H9 (cell line): ENCODE data around the gene JUP. TPM values are rescaled to one million over a fixed set of nuclear protein-coding genes. Genes with fewer than 3 reads are reported as not detected.

Experiments used
- DNase-seq: peaks from one replicate; pipeline ENCODE4 v3.0.0-alpha.2; 2017
- H2AFZ ChIP-seq: one replicate; pipeline ENCODE4 v1.6.1; 2013; ENCODE audit warnings: mild to moderate bottlenecking, low read length, control low read depth, moderate library complexity
- H2AK5ac ChIP-seq: 2 replicates; pipeline ENCODE4 v1.6.1; 2013; ENCODE audit warnings: low read length, control low read depth, mixed read lengths; ENCODE audit not compliant: insufficient read length
- H2BK120ac ChIP-seq: one replicate; pipeline ENCODE4 v1.6.1; 2013; ENCODE audit warnings: low read depth, mild to moderate bottlenecking, low read length, control low read depth, inconsistent platforms; ENCODE audit not compliant: poor library complexity, severe bottlenecking
- H2BK12ac ChIP-seq: 2 replicates; pipeline ENCODE4 v1.6.1; 2013; ENCODE audit warnings: low read length, control low read depth, mixed read lengths, low read depth; ENCODE audit not compliant: insufficient read length
- H2BK15ac ChIP-seq: 2 replicates; pipeline ENCODE4 v1.6.1; 2013; ENCODE audit warnings: low read depth, low read length, control low read depth
- H2BK20ac ChIP-seq: one replicate; pipeline ENCODE4 v1.6.1; 2013; ENCODE audit warnings: low read depth, mild to moderate bottlenecking, low read length, control low read depth, inconsistent platforms; ENCODE audit not compliant: poor library complexity, severe bottlenecking
- H2BK5ac ChIP-seq: 2 replicates; pipeline ENCODE4 v1.6.1; 2013; ENCODE audit warnings: low read length, control low read depth, mixed read lengths; ENCODE audit not compliant: insufficient read length
- H3K14ac ChIP-seq: 2 replicates; pipeline ENCODE4 v1.6.1; 2013; ENCODE audit warnings: low read length, control low read depth; ENCODE audit not compliant: insufficient read depth
- H3K18ac ChIP-seq: 2 replicates; pipeline ENCODE4 v1.6.1; 2013; ENCODE audit warnings: low read depth, mild to moderate bottlenecking, mixed read lengths, low read length, control low read depth; ENCODE audit not compliant: insufficient read length
- H3K23ac ChIP-seq: 2 replicates; pipeline ENCODE4 v1.6.1; 2013; ENCODE audit warnings: low read length, control low read depth, mixed read lengths, low read depth; ENCODE audit not compliant: insufficient read length
- H3K23me2 ChIP-seq: 2 replicates; pipeline ENCODE4 v1.6.1; 2013; ENCODE audit warnings: low read depth, mild to moderate bottlenecking, mixed read lengths, low read length, control low read depth; ENCODE audit not compliant: insufficient read length, poor library complexity, severe bottlenecking
- H3K27ac ChIP-seq: 2 replicates; pipeline ENCODE4 v1.5.1; 2013; ENCODE audit warnings: low read length, control low read depth, mixed read lengths, low read depth; ENCODE audit not compliant: insufficient read length
- H3K27me3 ChIP-seq: 2 replicates; pipeline ENCODE4 v1.6.1; 2013; ENCODE audit warnings: low read length, control low read depth, inconsistent platforms; ENCODE audit not compliant: insufficient read depth
- H3K4ac ChIP-seq: 2 replicates; pipeline ENCODE4 v1.6.1; 2013; ENCODE audit warnings: low read depth, mild to moderate bottlenecking, control low read depth, inconsistent platforms, low read length, moderate library complexity
- H3K4me1 ChIP-seq: 2 replicates; pipeline ENCODE4 v1.6.1; 2013; ENCODE audit warnings: low read length, control low read depth, inconsistent platforms; ENCODE audit not compliant: insufficient read depth
- H3K4me2 ChIP-seq: 2 replicates; pipeline ENCODE4 v1.6.1; 2013; ENCODE audit warnings: low read length, control low read depth, mixed read lengths; ENCODE audit not compliant: insufficient read length, insufficient read depth
- H3K56ac ChIP-seq: 2 replicates; pipeline ENCODE4 v1.6.1; 2013; ENCODE audit warnings: low read depth, mild to moderate bottlenecking, mixed read lengths, low read length, control low read depth; ENCODE audit not compliant: insufficient read length
- H3K79me1 ChIP-seq: 2 replicates; pipeline ENCODE4 v1.6.1; 2013; ENCODE audit warnings: low read depth, mild to moderate bottlenecking, moderate library complexity, low read length, control low read depth, inconsistent platforms; ENCODE audit not compliant: insufficient read depth, poor library complexity, severe bottlenecking
- H3K79me2 ChIP-seq: 2 replicates; pipeline ENCODE4 v1.6.1; 2013; ENCODE audit warnings: low read length, control low read depth, inconsistent platforms; ENCODE audit not compliant: insufficient read depth
- H3K9ac ChIP-seq: 2 replicates; pipeline ENCODE4 v1.6.1; 2013; ENCODE audit warnings: low read length, control low read depth, mixed read lengths; ENCODE audit not compliant: insufficient read length; ENCODE audit errors: extremely low read depth
- H3K9me3 ChIP-seq: one replicate; pipeline ENCODE4 v1.6.1; 2013; ENCODE audit warnings: low read depth, low read length, inconsistent platforms; ENCODE audit not compliant: control insufficient read depth
- H3T11ph ChIP-seq: one replicate; pipeline ENCODE4 v1.6.1; 2013; ENCODE audit warnings: mild to moderate bottlenecking, low read length, control low read depth, inconsistent platforms
- H4K20me1 ChIP-seq: one replicate; pipeline ENCODE4 v1.6.1; 2013; ENCODE audit not compliant: control insufficient read depth, insufficient read length, insufficient read depth
- H4K5ac ChIP-seq: 2 replicates; pipeline ENCODE4 v1.6.1; 2013; ENCODE audit warnings: low read depth, mild to moderate bottlenecking, mixed read lengths, low read length, control low read depth; ENCODE audit not compliant: insufficient read length
- H4K8ac ChIP-seq: replicated peaks from 2 replicates; pipeline ENCODE4 v1.6.1; 2013; ENCODE audit warnings: low read length, control low read depth, mixed read lengths, low read depth; ENCODE audit not compliant: insufficient read length
- H4K91ac ChIP-seq: 2 replicates; pipeline ENCODE4 v1.6.1; 2013; ENCODE audit warnings: low read depth, mild to moderate bottlenecking, moderate library complexity, mixed read lengths, low read length, control low read depth; ENCODE audit not compliant: insufficient read length
- H3K27ac Mint-ChIP-seq, 3 experiments: 2 replicates in 2 of 3; 3 replicates in 1 of 3; pipeline ENCODE4 v1.8.0; 2020 to 2021; ENCODE audit warnings: mixed read lengths in 3 of 3, mild to moderate bottlenecking in 1 of 3, moderate library complexity in 1 of 3
- H3K27me3 Mint-ChIP-seq: 2 replicates; pipeline ENCODE4 v1.8.0; 2021; ENCODE audit warnings: low read depth, mild to moderate bottlenecking, moderate library complexity, mixed read lengths
- H3K36me3 Mint-ChIP-seq, 3 experiments: 2 replicates in 2 of 3; 3 replicates in 1 of 3; pipeline ENCODE4 v1.8.0; 2020 to 2021; ENCODE audit warnings: low read depth in 3 of 3, mixed read lengths in 3 of 3; ENCODE audit not compliant: insufficient read depth in 1 of 3
- H3K4me1 Mint-ChIP-seq, 2 experiments: 2 replicates each; pipeline ENCODE4 v1.8.0; 2020; ENCODE audit warnings: mixed read lengths in 2 of 2
- H3K4me3 Mint-ChIP-seq, 2 experiments: 2 replicates in 1 of 2; 3 replicates in 1 of 2; pipeline ENCODE4 v1.8.0; 2020 to 2021; ENCODE audit warnings: mild to moderate bottlenecking in 2 of 2, mixed read lengths in 2 of 2, moderate library complexity in 1 of 2
- H3K9me3 Mint-ChIP-seq, 2 experiments: 2 replicates in 1 of 2; 3 replicates in 1 of 2; pipeline ENCODE4 v1.8.0; 2020; ENCODE audit warnings: mild to moderate bottlenecking in 2 of 2, mixed read lengths in 2 of 2, moderate library complexity in 1 of 2
- WGBS: extraction: QIAGEN DNeasy Blood & Tissue Kit; methylation state at CpG from one replicate; pipeline ENCODE4 v1.1.7; 2013; ENCODE audit warnings: missing lambda C conversion rate, low lambda C conversion rate, mixed read lengths; ENCODE audit not compliant: insufficient read length; ENCODE audit errors: extremely low coverage; 5-methylcytosine and 5-hydroxymethylcytosine counted together
- total RNA-seq: library from RNA; stranded (reverse); gene quantifications from 2 replicates; pipeline ENCODE4 v1.2.1, GENCODE V29; 2021
- TF ChIP-seq, protein P1 (sequence below): fragments of 200-600 bp; sonication (generic); conservative IDR thresholded peaks from 3 replicates; pipeline ENCODE4 v1.8.0; 2021; ENCODE audit warnings: antibody characterized with exemption, mild to moderate bottlenecking

Gene JUP
- total RNA-seq, 1 experiment from 2014 or later: 90.1 TPM

DNA sequence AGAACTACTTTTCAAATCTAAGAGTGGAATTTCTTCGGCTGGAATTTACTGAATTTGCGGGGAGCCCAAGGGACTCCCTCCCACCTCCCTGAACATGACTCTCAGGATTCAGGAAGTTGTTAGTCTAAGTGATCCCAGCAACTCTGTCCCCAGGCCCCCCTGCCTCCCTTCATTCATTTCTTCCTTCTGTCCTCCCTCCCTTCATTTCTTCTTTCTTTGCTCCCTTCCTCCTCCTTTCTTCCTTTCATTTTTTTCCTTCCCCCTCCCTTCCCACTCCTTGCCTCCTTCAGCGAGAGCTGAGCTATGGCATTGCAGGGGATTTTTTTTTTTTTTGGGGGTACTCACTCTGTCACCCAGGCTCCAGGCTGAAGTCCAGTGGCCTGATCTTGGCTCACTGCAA lies 10.9 kb upstream of the JUP start:
- H3K18ac ChIP-seq: no peak overlapping the region
- no peaks in the 10 kb centered on the region for H3K79me1 ChIP-seq
- no peak overlapping the region for H3K27ac ChIP-seq
- no peak overlapping the region for H3K9ac ChIP-seq
- Mint-ChIP-seq H3K36me3 (peaks cover 1 to 5% (median 3%) of the 10 kb centered on the region in 3 experiments; a peak in 4 of 7 replicates), H3K9me3 (no peaks in the 10 kb centered on the region; a peak in 1 of 5 replicates), H3K27me3 (peaks cover 26% of the 10 kb centered on the region), H3K4me1 (peaks cover 38 to 51% of the 10 kb centered on the region in 2 experiments), H3K4me3 (no peak overlapping the region), H3K27ac (no peak overlapping the region)
- WGBS: no CpG with 5 or more reads among the region's 3 CpGs
- TF ChIP-seq, protein P1, sequence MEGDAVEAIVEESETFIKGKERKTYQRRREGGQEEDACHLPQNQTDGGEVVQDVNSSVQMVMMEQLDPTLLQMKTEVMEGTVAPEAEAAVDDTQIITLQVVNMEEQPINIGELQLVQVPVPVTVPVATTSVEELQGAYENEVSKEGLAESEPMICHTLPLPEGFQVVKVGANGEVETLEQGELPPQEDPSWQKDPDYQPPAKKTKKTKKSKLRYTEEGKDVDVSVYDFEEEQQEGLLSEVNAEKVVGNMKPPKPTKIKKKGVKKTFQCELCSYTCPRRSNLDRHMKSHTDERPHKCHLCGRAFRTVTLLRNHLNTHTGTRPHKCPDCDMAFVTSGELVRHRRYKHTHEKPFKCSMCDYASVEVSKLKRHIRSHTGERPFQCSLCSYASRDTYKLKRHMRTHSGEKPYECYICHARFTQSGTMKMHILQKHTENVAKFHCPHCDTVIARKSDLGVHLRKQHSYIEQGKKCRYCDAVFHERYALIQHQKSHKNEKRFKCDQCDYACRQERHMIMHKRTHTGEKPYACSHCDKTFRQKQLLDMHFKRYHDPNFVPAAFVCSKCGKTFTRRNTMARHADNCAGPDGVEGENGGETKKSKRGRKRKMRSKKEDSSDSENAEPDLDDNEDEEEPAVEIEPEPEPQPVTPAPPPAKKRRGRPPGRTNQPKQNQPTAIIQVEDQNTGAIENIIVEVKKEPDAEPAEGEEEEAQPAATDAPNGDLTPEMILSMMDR: no peak
- no peaks in the 10 kb centered on the region for H3K9me3 ChIP-seq
- H4K8ac ChIP-seq: no peak overlapping the region
- no peak overlapping the region for H2BK12ac ChIP-seq
- H3K27me3 ChIP-seq: peaks cover 4% of the 10 kb centered on the region; the same call in 1 of the 2 replicates
- H2BK5ac ChIP-seq: no peak overlapping the region
- no peak overlapping the region for H3K23ac ChIP-seq
- no peak overlapping the region for H2BK15ac ChIP-seq
- H3K79me2 ChIP-seq: no peaks in the 10 kb centered on the region
- H3T11ph ChIP-seq: no peak overlapping the region
- no peak overlapping the region for H2BK120ac ChIP-seq
- H2AFZ ChIP-seq: no peak overlapping the region
- H4K20me1 ChIP-seq: no peaks in the 10 kb centered on the region
- no peak overlapping the region for H3K4me2 ChIP-seq
- H3K23me2 ChIP-seq: peaks cover 6% of the 10 kb centered on the region
- H2BK20ac ChIP-seq: no peak overlapping the region
- no peak overlapping the region for H3K56ac ChIP-seq
- no peak overlapping the region for H4K91ac ChIP-seq
- DNase-seq: no peak
- no peak overlapping the region for H3K14ac ChIP-seq
- H2AK5ac ChIP-seq: no peak overlapping the region
- no peak overlapping the region for H3K4ac ChIP-seq
- H3K4me1 ChIP-seq: peaks cover 8% of the 10 kb centered on the region; the same call in 1 of the 2 replicates
- no peak overlapping the region for H4K5ac ChIP-seq
